Endothelial cell of umbilical vein (primary cell): ENCODE measurements around the gene NID2. TPM values are rescaled to one million over a fixed set of nuclear protein-coding genes. Genes with fewer than 3 reads are reported as not detected.

Experiments used
- BruUV-seq: library from RNA; stranded (reverse); fragments of 400-500 nt; replicated peaks from 2 replicates; lab custom pipeline; 2021; lab: Mats Ljungman, UMichigan
- CTCF ChIA-PET: fragments of 300-600, 350-600 bp; sonication (Branson Sonifier 250); formaldehyde crosslinking; loops from one replicate; lab custom pipeline; 2021; ENCODE audit warnings: antibody characterized with exemption, inconsistent platforms; lab: Charles Lee
- POLR2A ChIA-PET: fragments of 300-600, 350-600 bp; sonication (Branson Sonifier 250); formaldehyde crosslinking; loops from one replicate; lab custom pipeline; 2021; ENCODE audit warnings: antibody characterized with exemption, inconsistent platforms; lab: Charles Lee
- DNase-seq: peaks from one replicate; pipeline ENCODE4 v3.0.0-alpha.2; 2011; ENCODE audit warnings: low read depth, low spot score
- FAIRE-seq: peaks from 2 replicates; lab custom pipeline; 2011; peaks lifted over from hg19 to GRCh38; lab: Jason Lieb, UNC
- H2AFZ ChIP-seq: 2 replicates; pipeline ENCODE4 v1.6.0; 2012; ENCODE audit warnings: low read depth, low read length, control low read depth, inconsistent platforms
- H3K27ac ChIP-seq: 2 replicates; pipeline ENCODE4 v1.5.1; 2011; ENCODE audit warnings: low read depth, mild to moderate bottlenecking, control low read depth, low read length, moderate library complexity; ENCODE audit not compliant: insufficient read depth
- H3K27me3 ChIP-seq, 2 experiments: 2 replicates each; pipeline versions ENCODE4 v1.6.0 to v1.6.1; 2011; ENCODE audit warnings: low read length in 2 of 2, mixed read lengths in 1 of 2; ENCODE audit not compliant: control insufficient read depth in 2 of 2, insufficient read depth in 2 of 2
- H3K36me3 ChIP-seq, 2 experiments: 2 replicates in 1 of 2; 3 replicates in 1 of 2; pipeline ENCODE4 v1.5.1; 2011; ENCODE audit warnings: low read length in 2 of 2, mild to moderate bottlenecking in 1 of 2, moderate library complexity in 1 of 2; ENCODE audit not compliant: control insufficient read depth in 2 of 2, insufficient read depth in 2 of 2; ENCODE audit errors: extremely low read depth in 1 of 2
- H3K4me1 ChIP-seq: 3 replicates; pipeline ENCODE4 v1.5.1; 2011; ENCODE audit warnings: mild to moderate bottlenecking, low read length; ENCODE audit not compliant: control insufficient read depth, insufficient read depth; ENCODE audit errors: extremely low read depth
- H3K4me2 ChIP-seq: 2 replicates; pipeline ENCODE4 v1.6.1; 2011; ENCODE audit warnings: low read length, control low read depth, mixed read lengths; ENCODE audit not compliant: insufficient read depth
- H3K4me3 ChIP-seq, 3 experiments: fragments of 200-600 bp in 1 of 3; sonication (generic), shearing (Covaris generic) in 1 of 3; replicated peaks in 1 of 3; 2 replicates each; pipeline ENCODE4 v1.5.1; 2011 to 2016; ENCODE audit warnings: control low read depth in 3 of 3, low read length in 3 of 3, mild to moderate bottlenecking in 2 of 3, inconsistent platforms in 1 of 3, low read depth in 1 of 3, moderate library complexity in 1 of 3; ENCODE audit not compliant: insufficient read depth in 1 of 3
- H3K79me2 ChIP-seq: 2 replicates; pipeline ENCODE4 v1.6.0; 2012; ENCODE audit warnings: low read length, inconsistent platforms; ENCODE audit not compliant: control insufficient read depth, insufficient read depth
- H3K9ac ChIP-seq: replicated peaks from 2 replicates; pipeline ENCODE3; 2011; ENCODE audit warnings: low read length, control low read depth; ENCODE audit not compliant: insufficient read depth; ENCODE audit errors: extremely low read depth
- H3K9me1 ChIP-seq: replicated peaks from 3 replicates; pipeline ENCODE4 v1.6.0; 2011; ENCODE audit warnings: mild to moderate bottlenecking, low read length; ENCODE audit not compliant: control insufficient read depth, insufficient read depth; ENCODE audit errors: extremely low read depth
- H3K9me3 ChIP-seq: replicated peaks from 2 replicates; pipeline ENCODE4 v1.5.1; 2012; ENCODE audit warnings: low read length, inconsistent platforms; ENCODE audit not compliant: control insufficient read depth, insufficient read depth
- H4K20me1 ChIP-seq: replicated peaks from 2 replicates; pipeline ENCODE3; 2011; ENCODE audit warnings: mild to moderate bottlenecking, low read length; ENCODE audit not compliant: control insufficient read depth, insufficient read depth; ENCODE audit errors: extremely low read depth
- CTCF ChIP-seq, 2 donors: IDR thresholded peaks; 1 replicate in 1 of 2; 2 replicates in 1 of 2; pipeline ENCODE4 v1.5.1; 2011; ENCODE audit warnings: low read length in 2 of 2, mild to moderate bottlenecking in 2 of 2, moderate library complexity in 2 of 2, control low read depth in 1 of 2, inconsistent platforms in 1 of 2, low read depth in 1 of 2; ENCODE audit not compliant: insufficient read depth in 1 of 2; ENCODE audit errors: extremely low read depth in 1 of 2
- FOS ChIP-seq: IDR thresholded peaks from 2 replicates; pipeline ENCODE4 v1.6.1; 2011; ENCODE audit warnings: mild to moderate bottlenecking, low read length, moderate library complexity, borderline replicate concordance; ENCODE audit not compliant: insufficient read depth
- MYC ChIP-seq: IDR thresholded peaks from one replicate; pipeline ENCODE4 v1.6.1; 2011; ENCODE audit warnings: mild to moderate bottlenecking, low read depth, low read length
- POLR2AphosphoS5 ChIP-seq: IDR thresholded peaks from 2 replicates; pipeline ENCODE4 v1.6.1; 2012; ENCODE audit warnings: low read depth, mild to moderate bottlenecking, control low read depth, low read length, moderate library complexity; ENCODE audit not compliant: insufficient read depth
- dilution Hi-C: fragments of 300-500 bp; cut with MboI; formaldehyde crosslinking; loops from one replicate; pipeline ENCODE4 v1.15.0; 2019; ENCODE audit warnings: low sequenced_read_pairs; ENCODE audit not compliant: extremely low pct_ligation_motif_present
- intact Hi-C: fragments of 100-400 bp; cut with micrococcal nuclease; formaldehyde crosslinking; loops from one replicate; pipeline ENCODE4 v1.10.0; 2022
- polyA plus RNA-seq, 4 experiments: library from polyadenylated mRNA; depleted of rRNA in 3 of 4; stranded (reverse) in 3 of 4; unstranded in 1 of 4; fragments of >200 nt; gene quantifications; 2 replicates each; pipeline versions ENCODE4 v1.2.1 to v1.2.3, GENCODE V29; 2011 to 2012; ENCODE audit warnings: missing spikeins in 1 of 4
- total RNA-seq: library from RNA; stranded (reverse); gene quantifications from 2 replicates; pipeline ENCODE4 v1.2.3, GENCODE V29; 2021

The NID2 gene
- total and polyA plus RNA-seq, 2 donors (not counting 3 experiments of a cell fraction or from before 2014, with no cell fraction given): 22.5 to 56.7 TPM

- Histone ChIP-seq H3K27me3 (peaks cover 0 to 2% of the 10 kb centered on the region in 2 experiments), H3K9me1 (no peaks in the 10 kb centered on the region), H3K4me1 (peaks cover 9% of the 10 kb centered on the region), H3K27ac (no peak overlapping the region), H3K36me3 (peaks cover 7 to 9% of the 10 kb centered on the region in 2 experiments), H3K4me3 (no peak overlapping the region), H2AFZ (no peak overlapping the region), H4K20me1 (no peaks in the 10 kb centered on the region), H3K4me2 (no peak overlapping the region), H3K79me2 (no peaks in the 10 kb centered on the region), H3K9me3 (no peaks in the 10 kb centered on the region), H3K9ac (no peak overlapping the region)
- intact Hi-C loops: no loop called here
- DNase-seq (no peak), FAIRE-seq (no peak)
- POLR2A ChIA-PET: no interaction called here
- CTCF ChIA-PET: interaction anchor here (1.2 to 5.1 kb wide), 4 partner anchors 11 to 57 kb away, joined by 3 to 43 read pairs (median 10); no protein-coding TSS in a partner anchor
- no TSS peak for BruUV-seq
- dilution Hi-C loops: no loop called here
- TF ChIP-seq CTCF (IDR thresholded peaks at IDR 0.05; ENCODE audit: extremely low read depth in 1 of 2, insufficient read depth in 1 of 2, low read depth in 1 of 2, low read length in 2 of 2) (peak; percentile 21 to 26), MYC (no peak), FOS (no peak)
These were observed 54.8 kb downstream of the NID2 start for GRCh38 chr14:52013984-52014600.

GRCh38 chr14:52012635-52013034, 56.2 kb downstream of the NID2 start:
- peaks cover 9% of the 10 kb centered on the region for H3K4me1 ChIP-seq
- ChIA-PET CTCF (interaction anchor here (1.0 to 5.1 kb wide), 2 partner anchors 17 to 59 kb away, joined by 3 to 43 read pairs; no protein-coding TSS in a partner anchor), POLR2A (interaction anchor here (0.6 kb wide), 1 partner anchor 8 kb away, joined by 3 read pairs; no protein-coding TSS in a partner anchor)
- FAIRE-seq: no peak
- dilution Hi-C loops: no loop called here
- no peaks in the 10 kb centered on the region for H3K9me1 ChIP-seq
- peaks cover 0 to 2% of the 10 kb centered on the region in 2 experiments for H3K27me3 ChIP-seq
- H2AFZ ChIP-seq: no peak overlapping the region
- no peak overlapping the region for H3K4me3 ChIP-seq
- DNase-seq: no peak
- no peaks in the 10 kb centered on the region for H4K20me1 ChIP-seq
- no peak overlapping the region for H3K4me2 ChIP-seq
- intact Hi-C loops: no loop called here
- no peaks in the 10 kb centered on the region for H3K9me3 ChIP-seq
- H3K79me2 ChIP-seq: no peaks in the 10 kb centered on the region
- no peak overlapping the region for H3K9ac ChIP-seq
- no TSS peak for BruUV-seq
- TF ChIP-seq POLR2AphosphoS5: peak; percentile 3
- TF ChIP-seq CTCF (IDR thresholded peaks at IDR 0.05; ENCODE audit: extremely low read depth in 1 of 2, insufficient read depth in 1 of 2, low read depth in 1 of 2, low read length in 2 of 2): no peak
- no peak overlapping the region for H3K27ac ChIP-seq
- peaks cover 9 to 13% of the 10 kb centered on the region in 2 experiments for H3K36me3 ChIP-seq
